ENCODE measurements around the gene FOLR2.

DNA sequence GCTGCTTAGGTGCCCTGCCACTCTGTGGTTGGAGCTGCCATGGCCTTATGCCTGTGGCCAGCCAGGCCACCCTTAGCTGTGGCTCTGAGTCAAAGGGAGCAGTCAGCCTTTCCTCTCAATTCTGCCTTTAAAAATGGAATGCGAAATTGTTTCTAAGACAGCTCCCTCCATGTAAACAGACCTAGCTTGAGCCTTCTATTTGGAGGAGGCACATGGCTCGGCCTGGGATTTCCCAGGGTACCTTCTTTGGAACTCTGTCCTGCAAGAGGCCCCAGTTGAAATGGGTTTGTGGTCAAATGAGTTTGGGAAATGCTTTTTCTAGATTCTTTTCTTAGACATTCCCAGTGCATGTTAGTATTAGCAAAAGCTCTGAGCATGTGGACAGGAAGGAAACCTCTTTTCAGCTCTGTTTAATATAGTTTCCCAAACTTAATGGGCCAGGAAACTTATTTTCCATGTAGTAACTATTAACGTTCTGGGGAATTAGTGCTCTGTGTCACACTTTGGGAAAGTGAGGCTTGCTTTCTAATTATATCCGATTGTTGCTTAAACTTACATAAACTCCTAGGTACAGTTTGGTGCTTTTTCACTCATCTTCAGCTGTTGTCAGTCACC lies 19.6 kb downstream of the FOLR2 start:
- TF ChIP-seq, protein P1, sequence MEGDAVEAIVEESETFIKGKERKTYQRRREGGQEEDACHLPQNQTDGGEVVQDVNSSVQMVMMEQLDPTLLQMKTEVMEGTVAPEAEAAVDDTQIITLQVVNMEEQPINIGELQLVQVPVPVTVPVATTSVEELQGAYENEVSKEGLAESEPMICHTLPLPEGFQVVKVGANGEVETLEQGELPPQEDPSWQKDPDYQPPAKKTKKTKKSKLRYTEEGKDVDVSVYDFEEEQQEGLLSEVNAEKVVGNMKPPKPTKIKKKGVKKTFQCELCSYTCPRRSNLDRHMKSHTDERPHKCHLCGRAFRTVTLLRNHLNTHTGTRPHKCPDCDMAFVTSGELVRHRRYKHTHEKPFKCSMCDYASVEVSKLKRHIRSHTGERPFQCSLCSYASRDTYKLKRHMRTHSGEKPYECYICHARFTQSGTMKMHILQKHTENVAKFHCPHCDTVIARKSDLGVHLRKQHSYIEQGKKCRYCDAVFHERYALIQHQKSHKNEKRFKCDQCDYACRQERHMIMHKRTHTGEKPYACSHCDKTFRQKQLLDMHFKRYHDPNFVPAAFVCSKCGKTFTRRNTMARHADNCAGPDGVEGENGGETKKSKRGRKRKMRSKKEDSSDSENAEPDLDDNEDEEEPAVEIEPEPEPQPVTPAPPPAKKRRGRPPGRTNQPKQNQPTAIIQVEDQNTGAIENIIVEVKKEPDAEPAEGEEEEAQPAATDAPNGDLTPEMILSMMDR (IDR thresholded peaks at IDR 0.05): no peak
- no peak for TF ChIP-seq POLR2AphosphoS5 (IDR thresholded peaks at IDR 0.05)
